Astrocyte of the cerebellum (primary cell): Measurements from ENCODE around the gene DENND5B.

Experiments used
- DNase-seq: peaks from one replicate; pipeline ENCODE4 v3.0.0-alpha.2; 2011; ENCODE audit warnings: low read depth
- H3K4me3 ChIP-seq: 2 replicates; pipeline ENCODE4 v1.5.1; 2011; ENCODE audit warnings: mild to moderate bottlenecking, low read depth, low read length, moderate library complexity
- CTCF ChIP-seq: IDR thresholded peaks from 2 replicates; pipeline ENCODE4 v1.5.1; 2012; ENCODE audit warnings: low read length, low read depth, moderate library complexity, mild to moderate bottlenecking; ENCODE audit errors: missing control alignments
- in situ Hi-C: cut with HindIII; loops from 2 replicates; pipeline ENCODE4 v1.10.0; 2017; ENCODE audit warnings: low sequenced_read_pairs

The DENND5B gene

GRCh38 chr12:31590642-31591379 lies at the start of gene DENND5B:
TSS of gene DENND5B (minus strand) at chr12:31591136. CDS start at chr12:31590832, 304 bp downstream.
- TF ChIP-seq CTCF = no peak
- peak within 1 kb of the TSS; percentile 89 for H3K4me3 ChIP-seq
- in situ Hi-C loops = loop anchor here (25.0 kb wide), 1 partner anchor 104 kb away; no protein-coding TSS in a partner anchor
- DNase-seq = no peak

GRCh38 chr12:31634620-31635019 lies 43.7 kb upstream of the DENND5B start:
- no peak overlapping the region for H3K4me3 ChIP-seq
- in situ Hi-C loops = no loop called here
- no peak for TF ChIP-seq CTCF
- no peak for DNase-seq

GRCh38 chr12:31633464-31633863 lies 42.5 kb upstream of the DENND5B start:
- in situ Hi-C loops = no loop called here
- no peak overlapping the region for H3K4me3 ChIP-seq
- no peak for DNase-seq
- no peak for TF ChIP-seq CTCF

GRCh38 chr12:31631809-31632208 lies 40.9 kb upstream of the DENND5B start:
- TF ChIP-seq CTCF = no peak
- in situ Hi-C loops = no loop called here
- H3K4me3 ChIP-seq = no peak overlapping the region
- no peak for DNase-seq

- H3K4me3 ChIP-seq = no peak overlapping the region
- TF ChIP-seq CTCF = no peak
- DNase-seq = no peak
- in situ Hi-C loops = no loop called here
Observed at GRCh38 chr12:31631023-31631724, 40.2 kb upstream of the DENND5B start.

GRCh38 chr12:31629756-31630732 lies 39.1 kb upstream of the DENND5B start:
- no peak overlapping the region for H3K4me3 ChIP-seq
- TF ChIP-seq CTCF = no peak
- in situ Hi-C loops = no loop called here
- DNase-seq = peak; percentile 67
